Spinal cord (tissue), 10 donors: ENCODE measurements around the gene ABCG1. TPM values are rescaled to one million over a fixed set of nuclear protein-coding genes. Genes with fewer than 3 reads are reported as not detected.

Experiments
- DNase-seq, 6 donors: peaks; one replicate each; pipeline versions ENCODE4 v3.0.0 to v3.0.0-alpha.2; 2013 to 2015; ENCODE audit warnings: low spot score in 6 of 6, low read depth in 4 of 6
- H3K27ac ChIP-seq: one replicate; pipeline ENCODE4 v1.5.1; 2013; ENCODE audit warnings: low read depth, low read length, control low read depth
- H3K27me3 ChIP-seq: one replicate; pipeline ENCODE4 v1.6.1; 2013; ENCODE audit warnings: low read length; ENCODE audit not compliant: control insufficient read depth, insufficient read depth
- H3K36me3 ChIP-seq: one replicate; pipeline ENCODE4 v1.6.1; 2013; ENCODE audit warnings: low read length; ENCODE audit not compliant: control insufficient read depth, insufficient read depth
- H3K4me1 ChIP-seq: one replicate; pipeline ENCODE4 v1.6.1; 2013; ENCODE audit warnings: low read length; ENCODE audit not compliant: control insufficient read depth, insufficient read depth
- H3K4me3 ChIP-seq: one replicate; pipeline ENCODE4 v1.5.1; 2013; ENCODE audit warnings: low read depth, low read length, control low read depth
- H3K9me3 ChIP-seq: one replicate; pipeline ENCODE4 v1.6.1; 2013; ENCODE audit warnings: low read length; ENCODE audit not compliant: control insufficient read depth, insufficient read depth
- WGBS: methylation state at CpG from one replicate; pipeline ENCODE4 v1.1.5; 2013; ENCODE audit warnings: missing lambda C conversion rate; ENCODE audit not compliant: insufficient coverage; 5-methylcytosine and 5-hydroxymethylcytosine counted together
- polyA plus RNA-seq, 2 donors: library from polyadenylated mRNA; unstranded; fragments of 120-200 nt; gene quantifications; one replicate each; pipeline ENCODE4 v1.2.1, GENCODE V29; 2013; ENCODE audit not compliant: insufficient read length in 2 of 2
- small RNA-seq: library from RNA; depleted of rRNA; stranded (forward); fragments of <200 nt; gene quantifications from one replicate; pipeline ENCODE3, GENCODE V24; 2014; ENCODE audit warnings: low replicate concordance
- total RNA-seq, 2 donors: library from RNA; depleted of rRNA in 1 of 2; stranded (reverse); fragments of 120-200 nt in 1 of 2; fragments of >200 nt in 1 of 2; gene quantifications; one replicate each; pipeline versions ENCODE4 v1.2.3 to v1.2.4, GENCODE V29; 2013 to 2014
- donor health status: healthy.

The ABCG1 gene
- total and polyA plus RNA-seq, 4 donors: 16.0 to 23.4 (median 19.3) TPM

GRCh38 chr21:42346441-42346840 is 127.5 kb downstream of the ABCG1 start:
- DNase-seq: no peak
- Histone ChIP-seq H3K36me3 (no peaks in the 10 kb centered on the region), H3K4me1 (peaks cover 15% of the 10 kb centered on the region), H3K9me3 (no peaks in the 10 kb centered on the region), H3K4me3 (no peak overlapping the region), H3K27me3 (no peaks in the 10 kb centered on the region), H3K27ac (no peak overlapping the region)
- WGBS: 93% methylated on average over 7 of the region's 9 CpGs

Small RNA genes within 50 kb of the gene (small RNA-seq; reads per million reads assigned to genes)
- gene RNA5SP492: not detected

Other genes with a start within 250 kb of the ABCG1 start
- 10 to 100 TPM in 1 of 2 donors, 1 to 10 TPM in 1; 9.8 to 14.6 TPM for gene ZBTB21, start 208.8 kb upstream of the ABCG1 start, total RNA-seq
- gene ZBTB21, start 208.8 kb upstream of the ABCG1 start, polyA plus RNA-seq: 10 to 100 TPM in 1 of 2 donors, 1 to 10 TPM in 1; 7.3 to 11.0 TPM
- gene UMODL1, start 147.8 kb upstream of the ABCG1 start, total RNA-seq: under 1 TPM in 1 of 2 donors, not detected in 1; 0.11 TPM
- gene UMODL1, start 147.8 kb upstream of the ABCG1 start, polyA plus RNA-seq: under 1 TPM; 0.17 to 0.21 TPM
- 1 to 10 TPM; 2.4 to 8.3 TPM for gene TFF3, start 96.3 kb downstream of the ABCG1 start, total RNA-seq
- gene TFF3, start 96.3 kb downstream of the ABCG1 start, polyA plus RNA-seq: 1 to 10 TPM; 2.0 to 2.1 TPM
- not detected for gene TFF2, start 131.9 kb downstream of the ABCG1 start, total RNA-seq
- not detected for gene TFF2, start 131.9 kb downstream of the ABCG1 start, polyA plus RNA-seq
- not detected for gene TFF1, start 147.4 kb downstream of the ABCG1 start, total RNA-seq
- not detected for gene TFF1, start 147.4 kb downstream of the ABCG1 start, polyA plus RNA-seq
- under 1 TPM in 1 of 2 donors, not detected in 1; 0.11 TPM for gene TMPRSS3, start 176.9 kb downstream of the ABCG1 start, total RNA-seq
- under 1 TPM; 0.08 to 0.44 TPM for gene TMPRSS3, start 176.9 kb downstream of the ABCG1 start, polyA plus RNA-seq
- gene UBASH3A, start 184.8 kb downstream of the ABCG1 start, total RNA-seq: under 1 TPM in 1 of 2 donors, not detected in 1; 0.06 TPM
- gene UBASH3A, start 184.8 kb downstream of the ABCG1 start, polyA plus RNA-seq: not detected